Limb (tissue), 2 donors: ENCODE results near the gene EEIG1.
A peak's percentile ranks its signal among the peaks of the same experiment; 100 is the strongest.
"Not testable (repeated sequence)": the region's sequence is repeated elsewhere in the genome, so short reads cannot be mapped to it uniquely, and the experiment has no call there.

Experiments
- DNase-seq, 2 donors: peaks; one replicate each; pipeline ENCODE4 v3.0.0-alpha.2; 2016; ENCODE audit errors: extremely low spot score in 2 of 2

Gene EEIG1

GRCh38 chr9:127980706-127981558 is at the start of gene EEIG1:
TSS of gene EEIG1 (minus strand) at chr9:127980989. CDS start at chr9:127980137, 852 bp downstream.
- DNase-seq, result peak; percentile 94 to 99

- DNase-seq, result no peak
Measured at GRCh38 chr9:128027705-128028104, 46.9 kb upstream of the EEIG1 start.

GRCh38 chr9:128026773-128027541 is 46.2 kb upstream of the EEIG1 start:
- DNase-seq, result no peak

- no peak for DNase-seq
Measured at GRCh38 chr9:128026255-128026772, 45.5 kb upstream of the EEIG1 start.

- DNase-seq, result no peak
Measured at GRCh38 chr9:128025736-128026135, 44.9 kb upstream of the EEIG1 start.

GRCh38 chr9:128024761-128025308 is 44.0 kb upstream of the EEIG1 start:
- DNase-seq, result no peak

GRCh38 chr9:128023671-128024070 is 42.9 kb upstream of the EEIG1 start:
- not testable (repeated sequence) for DNase-seq

GRCh38 chr9:128022886-128023285 is 42.1 kb upstream of the EEIG1 start:
- DNase-seq, result no peak

GRCh38 chr9:128021098-128021497 is 40.3 kb upstream of the EEIG1 start:
- no peak for DNase-seq

- no peak for DNase-seq
Measured at GRCh38 chr9:128020692-128021091, 39.9 kb upstream of the EEIG1 start.

- DNase-seq, result no peak
Measured at GRCh38 chr9:128015696-128016095, 34.9 kb upstream of the EEIG1 start.

GRCh38 chr9:128011071-128011817 is 30.5 kb upstream of the EEIG1 start:
- no peak for DNase-seq

- no peak for DNase-seq
Measured at GRCh38 chr9:128009639-128010038, 28.9 kb upstream of the EEIG1 start.

GRCh38 chr9:128008171-128008570 is 27.4 kb upstream of the EEIG1 start:
- DNase-seq, result no peak

- peak; percentile 20 to 43 for DNase-seq
Measured at GRCh38 chr9:128007566-128008138, 26.9 kb upstream of the EEIG1 start.

- DNase-seq, result no peak
Measured at GRCh38 chr9:128006332-128006996, 25.7 kb upstream of the EEIG1 start.

GRCh38 chr9:128005923-128006322 is 25.1 kb upstream of the EEIG1 start:
- DNase-seq, result peak in 1 of 2 donors; percentile 23

- DNase-seq, result no peak
Measured at GRCh38 chr9:128003966-128004604, 23.3 kb upstream of the EEIG1 start.

- DNase-seq, result no peak
Measured at GRCh38 chr9:128002959-128003358, 22.2 kb upstream of the EEIG1 start.

- no peak for DNase-seq
Measured at GRCh38 chr9:128001779-128002298, 21.1 kb upstream of the EEIG1 start.
